ENCODE results near the gene RAB11FIP3.

The RAB11FIP3 gene

GRCh38 chr16:396605-397004 lies 28.8 kb upstream of the RAB11FIP3 start:
- Histone ChIP-seq H3K4me3 (ENCODE audit: low read depth, low read length) (peak overlapping the region; percentile 55), H3K27ac (ENCODE audit: low read depth, low read length) (peak overlapping the region; percentile 84), H3K36me3 (ENCODE audit: control insufficient read depth, insufficient read depth, low read length) (peaks cover 24% of the 10 kb centered on the region), H3K27me3 (ENCODE audit: control insufficient read depth, insufficient read depth, low read length) (no peaks in the 10 kb centered on the region), H3K4me1 (ENCODE audit: control insufficient read depth, insufficient read depth, low read length) (peaks cover 9% of the 10 kb centered on the region; the same call in 1 of the 2 replicates), H3K9me3 (ENCODE audit: control insufficient read depth, insufficient read depth, low read length) (no peaks in the 10 kb centered on the region), H3K9ac (ENCODE audit: low read depth, low read length) (peak overlapping the region; percentile 43)

GRCh38 chr16:397135-397661 lies 28.3 kb upstream of the RAB11FIP3 start, which contains the start of gene NME4:
TSS of gene NME4 (plus strand) at chr16:397199. CDS start at chr16:397223, 24 bp downstream.
- H3K36me3 ChIP-seq (ENCODE audit: control insufficient read depth, insufficient read depth, low read length), result peaks cover 24% of the 10 kb centered on the region
- H3K4me1 ChIP-seq (ENCODE audit: control insufficient read depth, insufficient read depth, low read length), result peaks cover 9% of the 10 kb centered on the region; the same call in 1 of the 2 replicates
- H3K27ac ChIP-seq (ENCODE audit: low read depth, low read length), result peak within 1 kb of the TSS; percentile 90
- no peaks in the 10 kb centered on the region for H3K9me3 ChIP-seq (ENCODE audit: control insufficient read depth, insufficient read depth, low read length)
- H3K4me3 ChIP-seq (ENCODE audit: low read depth, low read length), result peak within 1 kb of the TSS; percentile 73
- H3K9ac ChIP-seq (ENCODE audit: low read depth, low read length), result peak within 1 kb of the TSS; percentile 84
- H3K27me3 ChIP-seq (ENCODE audit: control insufficient read depth, insufficient read depth, low read length), result no peaks in the 10 kb centered on the region

- Histone ChIP-seq H3K4me3 (ENCODE audit: low read depth, low read length) (peak overlapping the region; percentile 16; the same call in 1 of the 2 replicates), H3K9ac (ENCODE audit: low read depth, low read length) (no peak overlapping the region), H3K4me1 (ENCODE audit: control insufficient read depth, insufficient read depth, low read length) (peaks cover 9% of the 10 kb centered on the region; the same call in 1 of the 2 replicates)
These were observed 27.6 kb upstream of the RAB11FIP3 start for GRCh38 chr16:397736-398332.

GRCh38 chr16:398561-399339 lies 26.7 kb upstream of the RAB11FIP3 start:
- Histone ChIP-seq H3K27me3 (ENCODE audit: control insufficient read depth, insufficient read depth, low read length) (no peaks in the 10 kb centered on the region), H3K9ac (ENCODE audit: low read depth, low read length) (no peak overlapping the region), H3K9me3 (ENCODE audit: control insufficient read depth, insufficient read depth, low read length) (no peaks in the 10 kb centered on the region), H3K27ac (ENCODE audit: low read depth, low read length) (no peak overlapping the region), H3K4me3 (ENCODE audit: low read depth, low read length) (no peak overlapping the region), H3K4me1 (ENCODE audit: control insufficient read depth, insufficient read depth, low read length) (peaks cover 9% of the 10 kb centered on the region; the same call in 1 of the 2 replicates), H3K36me3 (ENCODE audit: control insufficient read depth, insufficient read depth, low read length) (peaks cover 24% of the 10 kb centered on the region)

More at GRCh38 chr16:397736-398332, 27.6 kb upstream of the RAB11FIP3 start:
- Histone ChIP-seq H3K36me3 (ENCODE audit: control insufficient read depth, insufficient read depth, low read length) (peaks cover 24% of the 10 kb centered on the region), H3K9me3 (ENCODE audit: control insufficient read depth, insufficient read depth, low read length) (no peaks in the 10 kb centered on the region), H3K27ac (ENCODE audit: low read depth, low read length) (peak overlapping the region; percentile 83), H3K27me3 (ENCODE audit: control insufficient read depth, insufficient read depth, low read length) (no peaks in the 10 kb centered on the region)

- H3K27ac ChIP-seq (ENCODE audit: low read depth, low read length), result no peak overlapping the region
- no peaks in the 10 kb centered on the region for H3K9me3 ChIP-seq (ENCODE audit: control insufficient read depth, insufficient read depth, low read length)
- peaks cover 24% of the 10 kb centered on the region for H3K36me3 ChIP-seq (ENCODE audit: control insufficient read depth, insufficient read depth, low read length)
- peaks cover 9% of the 10 kb centered on the region; the same call in 1 of the 2 replicates for H3K4me1 ChIP-seq (ENCODE audit: control insufficient read depth, insufficient read depth, low read length)
- H3K27me3 ChIP-seq (ENCODE audit: control insufficient read depth, insufficient read depth, low read length), result no peaks in the 10 kb centered on the region
- no peak overlapping the region for H3K4me3 ChIP-seq (ENCODE audit: low read depth, low read length)
- H3K9ac ChIP-seq (ENCODE audit: low read depth, low read length), result no peak overlapping the region
These were observed 26.0 kb upstream of the RAB11FIP3 start for GRCh38 chr16:399340-400019.

GRCh38 chr16:400061-400591 lies 25.3 kb upstream of the RAB11FIP3 start:
- Histone ChIP-seq H3K27me3 (ENCODE audit: control insufficient read depth, insufficient read depth, low read length) (no peaks in the 10 kb centered on the region), H3K27ac (ENCODE audit: low read depth, low read length) (no peak overlapping the region), H3K9ac (ENCODE audit: low read depth, low read length) (no peak overlapping the region), H3K36me3 (ENCODE audit: control insufficient read depth, insufficient read depth, low read length) (peaks cover 24% of the 10 kb centered on the region), H3K4me3 (ENCODE audit: low read depth, low read length) (no peak overlapping the region), H3K9me3 (ENCODE audit: control insufficient read depth, insufficient read depth, low read length) (no peaks in the 10 kb centered on the region), H3K4me1 (ENCODE audit: control insufficient read depth, insufficient read depth, low read length) (peaks cover 9% of the 10 kb centered on the region; the same call in 1 of the 2 replicates)

GRCh38 chr16:401468-402348 lies 23.7 kb upstream of the RAB11FIP3 start, which contains the start of gene DECR2:
TSS of gene DECR2 (plus strand) at chr16:401885. CDS start at chr16:401964, 79 bp downstream.
- no peaks in the 10 kb centered on the region for H3K9me3 ChIP-seq (ENCODE audit: control insufficient read depth, insufficient read depth, low read length)
- H3K36me3 ChIP-seq (ENCODE audit: control insufficient read depth, insufficient read depth, low read length), result peaks cover 24% of the 10 kb centered on the region
- H3K4me3 ChIP-seq (ENCODE audit: low read depth, low read length), result peak within 1 kb of the TSS; percentile 84
- H3K27ac ChIP-seq (ENCODE audit: low read depth, low read length), result peak within 1 kb of the TSS; percentile 95
- H3K4me1 ChIP-seq (ENCODE audit: control insufficient read depth, insufficient read depth, low read length), result peaks cover 5% of the 10 kb centered on the region; the same call in 1 of the 2 replicates
- H3K9ac ChIP-seq (ENCODE audit: low read depth, low read length), result peak within 1 kb of the TSS; percentile 81
- no peaks in the 10 kb centered on the region for H3K27me3 ChIP-seq (ENCODE audit: control insufficient read depth, insufficient read depth, low read length)

- no peak overlapping the region for H3K4me3 ChIP-seq (ENCODE audit: low read depth, low read length)
- H3K4me1 ChIP-seq (ENCODE audit: control insufficient read depth, insufficient read depth, low read length), result peaks cover 5% of the 10 kb centered on the region; the same call in 1 of the 2 replicates
- no peak overlapping the region for H3K27ac ChIP-seq (ENCODE audit: low read depth, low read length)
These were observed 20.4 kb upstream of the RAB11FIP3 start for GRCh38 chr16:404971-405486.

GRCh38 chr16:405548-406506 lies 19.6 kb upstream of the RAB11FIP3 start:
- H3K27me3 ChIP-seq (ENCODE audit: control insufficient read depth, insufficient read depth, low read length), result no peaks in the 10 kb centered on the region
- no peak overlapping the region for H3K4me3 ChIP-seq (ENCODE audit: low read depth, low read length)
- H3K9ac ChIP-seq (ENCODE audit: low read depth, low read length), result no peak overlapping the region
- H3K27ac ChIP-seq (ENCODE audit: low read depth, low read length), result no peak overlapping the region
- H3K4me1 ChIP-seq (ENCODE audit: control insufficient read depth, insufficient read depth, low read length), result no peaks in the 10 kb centered on the region
- H3K9me3 ChIP-seq (ENCODE audit: control insufficient read depth, insufficient read depth, low read length), result no peaks in the 10 kb centered on the region
- 0 out of 2 replicates have a peak, but pooled peaks cover 4% of the 10 kb centered on the region for H3K36me3 ChIP-seq (ENCODE audit: control insufficient read depth, insufficient read depth, low read length)

More at GRCh38 chr16:404971-405486, 20.4 kb upstream of the RAB11FIP3 start:
- Histone ChIP-seq H3K36me3 (ENCODE audit: control insufficient read depth, insufficient read depth, low read length) (peaks cover 7% of the 10 kb centered on the region), H3K9me3 (ENCODE audit: control insufficient read depth, insufficient read depth, low read length) (no peaks in the 10 kb centered on the region), H3K9ac (ENCODE audit: low read depth, low read length) (no peak overlapping the region), H3K27me3 (ENCODE audit: control insufficient read depth, insufficient read depth, low read length) (no peaks in the 10 kb centered on the region)
